Astrocyte of the spinal cord (primary cell): ENCODE measurements around the gene PURB.
A peak's percentile ranks its signal among the peaks of the same experiment; 100 is the strongest.
"Not testable (repeated sequence)": the region's sequence is repeated elsewhere in the genome, so short reads cannot be mapped to it uniquely, and the experiment has no call there.

Experiments
- DNase-seq: peaks from one replicate; pipeline ENCODE4 v3.0.0; 2011; ENCODE audit warnings: low read depth, low spot score
- H3K4me3 ChIP-seq: 2 replicates; pipeline ENCODE4 v1.5.1; 2011; ENCODE audit warnings: low read depth, mild to moderate bottlenecking, low read length, moderate library complexity
- CTCF ChIP-seq: IDR thresholded peaks from 2 replicates; pipeline ENCODE4 v1.5.1; 2012; ENCODE audit warnings: low read depth, mild to moderate bottlenecking, low read length, inconsistent platforms
- in situ Hi-C: cut with HindIII; loops from 2 replicates; pipeline ENCODE4 v1.10.0; 2017; ENCODE audit warnings: low sequenced_read_pairs

The PURB gene

DNA sequence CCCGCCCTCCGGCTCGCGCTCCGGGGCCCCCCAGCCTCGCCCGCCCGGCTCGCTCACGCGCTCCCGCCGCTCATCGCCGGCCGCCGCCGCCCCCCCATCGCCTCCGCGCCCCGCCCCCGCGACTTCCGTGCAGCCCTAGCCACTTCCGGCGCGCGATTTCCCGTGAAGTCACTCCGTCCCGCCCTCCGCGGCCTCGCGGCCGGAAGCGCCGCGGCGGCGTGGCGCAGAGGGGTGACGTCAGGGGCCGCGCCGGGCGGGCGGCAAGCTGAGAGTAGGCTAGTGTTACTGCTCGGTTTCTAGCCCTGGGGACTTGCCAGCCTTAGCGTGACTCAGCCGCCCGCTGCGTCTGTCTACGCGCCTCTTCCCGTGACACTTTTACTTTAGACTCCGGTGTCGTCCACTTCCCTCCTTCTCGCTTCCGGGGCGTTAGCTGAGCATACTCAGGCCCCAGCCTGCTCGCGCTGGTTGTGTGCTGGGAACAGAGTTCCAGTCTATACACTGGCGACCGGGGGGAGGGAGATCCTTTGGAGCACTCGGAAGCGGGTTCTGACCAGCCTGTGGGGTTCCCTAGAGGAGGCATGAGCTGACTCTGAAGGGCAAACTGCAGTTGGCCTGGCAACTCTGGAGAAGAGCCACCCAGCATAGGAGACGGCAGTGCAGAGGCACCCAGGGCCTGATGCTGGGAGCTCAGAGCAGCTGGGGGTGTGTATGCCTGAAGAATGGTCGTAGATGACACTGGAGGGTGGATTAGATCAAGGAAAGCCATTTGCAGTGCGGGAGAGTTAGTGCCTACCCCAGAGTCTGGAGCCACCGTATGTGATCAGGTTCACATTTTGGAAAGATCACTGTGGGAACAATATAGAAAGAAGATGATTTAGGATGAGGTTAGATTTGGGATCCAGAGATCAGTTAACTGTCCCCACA is at the start of gene PURB:
Gene PURB, minus strand, starts transcription at position 137 of the 924 bp plus-strand sequence. CDS start 182 bp downstream, outside the sequence.
- no peak for TF ChIP-seq CTCF
- in situ Hi-C loops = no loop called here
- peak within 1 kb of the TSS; percentile 80 for H3K4me3 ChIP-seq
- peak; percentile 98 for DNase-seq

DNA sequence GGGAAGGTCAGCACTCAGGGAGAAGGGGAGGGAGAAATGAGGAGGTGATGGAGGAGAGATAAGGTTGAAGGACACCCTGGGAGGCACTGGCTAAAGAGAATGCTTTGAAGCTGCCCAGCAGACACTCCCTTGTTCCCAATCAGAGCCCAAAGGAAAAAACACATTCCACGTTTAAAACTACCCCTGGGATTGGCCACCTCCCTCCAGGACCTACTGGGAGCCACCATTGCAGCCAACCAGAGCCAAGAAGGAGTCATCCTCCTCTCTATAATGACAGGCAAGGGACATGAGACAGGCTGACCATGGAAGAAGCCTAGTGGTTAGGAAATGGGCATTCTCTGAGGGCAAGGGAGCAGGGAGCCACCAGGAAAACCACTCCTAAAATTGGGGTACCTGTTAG is 49.7 kb upstream of the PURB start:
- DNase-seq = no peak
- no peak overlapping the region for H3K4me3 ChIP-seq
- in situ Hi-C loops = no loop called here
- TF ChIP-seq CTCF = no peak

- DNase-seq, H3K4me3 ChIP-seq, in situ Hi-C loops: not testable (repeated sequence)
Measured at GRCh38 chr7:44934510-44934909, 49.2 kb upstream of the PURB start.

GRCh38 chr7:44930921-44931320 is 45.6 kb upstream of the PURB start:
- no peak for TF ChIP-seq CTCF
- H3K4me3 ChIP-seq = no peak overlapping the region
- in situ Hi-C loops = no loop called here
- DNase-seq = no peak

GRCh38 chr7:44922351-44922694 is 37.0 kb upstream of the PURB start:
- H3K4me3 ChIP-seq = no peak overlapping the region
- in situ Hi-C loops = no loop called here
- DNase-seq = no peak
- TF ChIP-seq CTCF = no peak

DNA sequence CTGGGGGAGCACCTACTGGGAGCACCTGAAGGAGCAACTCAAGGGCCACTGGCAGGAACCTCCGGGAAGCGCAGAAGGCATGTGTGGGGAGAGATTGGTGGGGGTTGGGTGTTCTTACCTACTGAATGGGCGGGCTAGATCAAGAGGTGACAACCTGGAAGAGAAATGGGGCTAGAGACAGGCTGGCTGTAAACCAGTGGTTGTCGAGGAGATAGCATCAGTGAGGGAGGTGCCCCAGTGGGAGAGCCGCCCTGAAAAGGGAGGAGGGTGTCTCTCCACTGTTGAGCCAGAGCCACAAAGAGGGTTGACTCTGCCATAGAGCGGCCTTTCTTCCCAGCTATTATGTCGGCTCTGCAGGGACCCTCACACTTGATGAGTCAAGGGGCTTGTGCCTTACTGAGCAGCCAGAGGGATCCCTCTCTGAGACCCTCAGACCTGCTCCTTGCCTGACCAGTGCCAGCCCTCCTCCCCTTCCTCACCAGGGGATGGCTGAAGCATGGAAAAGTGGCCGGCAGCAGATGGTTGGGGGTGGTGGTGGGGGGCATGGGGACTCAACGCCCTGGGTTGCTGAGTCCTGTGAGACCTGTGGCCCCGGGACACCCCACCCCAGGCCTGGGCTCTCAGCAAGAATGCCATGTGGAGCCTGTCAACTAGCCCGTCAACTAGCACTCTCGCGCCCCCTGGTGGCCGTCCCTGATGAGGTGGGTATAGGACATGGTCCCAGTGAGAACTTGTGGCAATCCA is 36.4 kb upstream of the PURB start:
- in situ Hi-C loops = no loop called here
- TF ChIP-seq CTCF = peak; percentile 88
- DNase-seq = peak; percentile 67
- no peak overlapping the region for H3K4me3 ChIP-seq

DNA sequence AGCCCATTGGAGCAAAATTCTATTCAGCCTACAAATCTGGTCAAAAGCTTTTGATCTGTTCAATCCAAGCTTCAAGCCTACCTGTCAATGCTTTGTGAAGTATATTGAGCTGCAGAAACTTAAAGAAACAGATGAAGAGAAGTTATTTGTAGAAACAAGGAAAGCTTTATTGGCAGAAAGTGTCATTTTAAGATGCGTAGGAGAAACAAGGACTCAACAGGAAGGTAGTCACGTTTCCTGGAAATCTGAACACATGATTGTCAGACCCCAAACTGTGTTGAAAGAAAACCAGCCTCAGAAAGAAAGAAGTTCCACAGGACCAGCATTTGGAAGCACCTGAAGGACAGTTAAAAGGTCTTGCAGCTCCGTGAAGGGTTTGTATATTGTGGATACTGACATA is 34.8 kb upstream of the PURB start:
- H3K4me3 ChIP-seq = no peak overlapping the region
- DNase-seq = no peak
- no peak for TF ChIP-seq CTCF
- in situ Hi-C loops = no loop called here
